Suprapubic skin (tissue), 3 donors: ENCODE measurements around the gene NMS.

ENCODE experiments used
- CTCF ChIP-seq, 2 donors: fragments of 200-600 bp in 1 of 2; fragments of 450-650 bp in 1 of 2; sonication (generic) in 1 of 2; IDR thresholded peaks; one replicate each; pipeline ENCODE4 v1.5.1; 2016 to 2019; ENCODE audit warnings: antibody characterized with exemption in 2 of 2, mild to moderate bottlenecking in 1 of 2, moderate library complexity in 1 of 2
- POLR2AphosphoS5 ChIP-seq, 3 donors: sonication (generic); formaldehyde crosslinking; IDR thresholded peaks; one replicate each; pipeline ENCODE4 v1.6.1; 2017; ENCODE audit warnings: antibody characterized with exemption in 3 of 3

DNA sequence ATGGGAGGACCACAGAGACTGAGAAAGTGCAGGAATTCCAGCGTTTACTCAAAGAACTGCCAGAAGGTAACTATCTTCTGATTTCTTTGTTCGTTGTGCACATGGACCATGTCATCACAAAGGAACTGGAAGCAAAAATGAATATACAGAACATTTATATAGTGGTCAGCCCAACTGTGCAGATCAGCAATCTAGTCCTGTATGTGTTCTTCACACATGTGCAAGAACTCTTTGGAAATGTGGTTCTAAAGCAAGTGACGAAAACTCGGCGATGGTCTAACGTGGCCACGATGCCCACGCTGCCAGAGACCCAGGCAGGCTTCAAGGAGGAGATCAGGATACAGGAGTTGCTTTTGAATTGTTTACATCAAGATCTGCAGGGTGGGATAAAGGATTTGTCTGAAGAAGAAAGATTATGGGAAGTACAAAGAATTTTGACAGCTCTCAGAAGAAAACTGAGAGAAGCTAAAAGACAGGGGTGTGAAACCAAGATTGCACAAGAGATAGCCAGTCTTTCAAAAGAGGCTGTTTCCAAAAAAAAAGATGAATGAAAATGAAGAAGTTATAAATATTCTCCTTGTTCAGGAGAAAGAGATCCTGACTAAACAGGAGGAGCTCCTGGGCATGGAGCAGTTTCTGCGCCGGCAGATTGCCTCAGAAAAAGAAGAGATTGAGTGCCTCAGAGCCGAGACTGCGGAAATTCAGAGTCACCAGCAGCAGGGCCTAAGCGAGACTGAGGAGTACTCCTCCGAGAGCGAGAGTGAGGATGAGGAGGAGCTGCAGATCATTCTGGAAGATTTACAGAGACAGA, 44.5 kb upstream of the NMS start:
- TF ChIP-seq CTCF (IDR thresholded peaks at IDR 0.05) (no peak), POLR2AphosphoS5 (IDR thresholded peaks at IDR 0.05) (no peak)
